NCI-H1930 (cell line): Measurements from ENCODE around the gene FOXN4.

Experiments used
- DNase-seq, 2 experiments: peaks; one replicate each; lab custom pipeline; 2025; lab: John Stamatoyannopoulos, UW

Gene FOXN4

DNA sequence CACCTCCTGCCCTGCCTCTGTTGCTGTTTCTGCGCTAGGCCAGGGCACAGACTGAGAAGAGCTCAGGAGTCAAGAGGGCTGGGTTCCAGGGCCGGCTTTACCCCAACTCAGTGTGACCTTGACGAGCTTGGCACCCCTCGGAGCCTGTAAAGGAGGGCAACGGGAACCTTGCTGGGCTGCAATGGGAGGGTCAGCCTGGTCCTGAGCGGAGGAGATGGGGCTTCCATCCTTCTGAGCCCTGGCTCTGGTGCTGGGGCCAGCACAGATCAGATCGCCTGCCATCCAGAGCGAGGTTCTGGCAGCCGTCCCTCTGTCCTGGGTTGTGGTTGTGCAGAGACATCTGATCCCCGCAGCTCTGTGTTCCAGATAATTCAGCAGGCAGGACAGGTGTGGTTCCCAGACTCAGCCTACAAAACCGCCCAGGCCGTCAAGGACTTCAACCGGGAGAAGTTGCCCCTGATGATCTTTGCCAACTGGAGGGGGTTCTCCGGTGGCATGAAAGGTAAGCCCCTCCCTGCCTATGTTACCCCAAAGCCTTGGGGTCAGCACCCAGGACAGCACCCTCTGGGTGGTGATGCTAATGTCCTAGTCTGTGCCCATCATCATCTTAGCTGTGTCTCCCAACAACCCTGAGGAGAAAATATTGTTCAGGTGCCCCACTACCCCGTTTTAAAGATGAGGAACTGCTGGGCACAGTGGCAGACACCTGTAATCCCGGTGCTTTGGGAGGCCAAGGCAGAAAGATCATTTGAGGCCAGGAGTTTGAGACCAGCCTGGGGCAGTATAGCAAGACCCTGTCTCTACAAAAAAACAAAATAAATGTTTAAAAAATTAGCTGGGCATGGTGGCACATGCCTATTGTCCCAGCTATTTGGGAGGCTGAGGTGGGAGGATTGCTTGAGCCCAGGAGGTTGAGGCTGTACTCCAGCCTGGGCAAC, 50.2 kb downstream of the FOXN4 start:
- no peak for DNase-seq

DNA sequence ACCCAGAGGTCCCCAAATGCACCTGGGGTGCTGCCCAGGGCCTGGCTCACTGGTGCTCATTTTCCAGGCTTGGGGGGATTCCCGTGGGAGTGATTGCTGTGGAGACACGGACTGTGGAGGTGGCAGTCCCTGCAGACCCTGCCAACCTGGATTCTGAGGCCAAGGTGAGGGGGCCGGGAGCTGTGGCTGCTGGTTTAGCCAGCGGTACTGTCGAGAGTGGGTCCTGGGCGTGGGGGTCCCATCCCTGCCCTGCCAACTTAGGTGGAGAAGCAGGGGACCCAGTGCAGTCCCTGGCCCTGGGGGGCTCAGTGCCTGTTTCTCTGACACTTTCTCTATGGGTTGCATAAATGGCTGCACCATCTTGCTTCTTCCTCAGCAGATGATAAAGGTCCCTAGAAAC, 50.9 kb downstream of the FOXN4 start:
- no peak for DNase-seq

DNA sequence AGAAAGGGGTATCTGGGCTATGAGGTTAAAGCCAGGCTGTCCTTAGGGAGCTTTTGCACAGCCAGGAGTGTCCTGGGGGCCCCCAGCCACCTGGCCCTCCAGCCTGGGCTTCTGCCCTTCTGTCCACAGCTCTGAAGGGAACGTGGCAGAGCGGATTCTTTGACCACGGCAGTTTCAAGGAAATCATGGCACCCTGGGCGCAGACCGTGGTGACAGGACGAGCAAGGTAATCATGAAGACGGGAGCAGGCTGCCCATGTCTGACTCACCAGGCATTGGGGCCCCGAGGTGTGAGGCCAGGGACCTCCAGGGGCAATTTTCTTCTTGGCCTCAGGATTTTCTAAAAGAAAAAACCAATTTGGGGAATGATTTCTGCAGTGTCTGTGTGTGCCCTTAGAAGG, 53.1 kb downstream of the FOXN4 start:
- DNase-seq = no peak

DNA sequence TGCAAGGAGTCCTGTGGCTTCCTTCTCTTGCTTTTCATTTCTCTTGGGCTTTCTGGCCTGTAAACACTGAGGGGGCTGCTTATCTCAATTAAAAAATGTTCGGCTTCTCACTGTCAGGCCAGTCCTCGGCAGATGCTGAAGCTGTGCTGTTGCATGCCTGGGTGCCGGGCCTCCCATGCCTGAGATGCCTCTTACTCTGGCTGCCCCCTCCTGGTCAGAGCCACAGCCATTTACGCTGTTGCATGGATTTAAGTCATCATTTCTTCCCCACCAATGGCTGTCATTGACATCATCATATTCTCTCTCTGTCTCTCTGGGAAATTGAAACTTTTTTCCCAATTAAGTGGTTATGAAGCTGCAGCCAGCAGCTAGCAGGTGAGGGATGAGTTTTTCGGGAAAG, 53.7 kb downstream of the FOXN4 start:
- no peak for DNase-seq

DNA sequence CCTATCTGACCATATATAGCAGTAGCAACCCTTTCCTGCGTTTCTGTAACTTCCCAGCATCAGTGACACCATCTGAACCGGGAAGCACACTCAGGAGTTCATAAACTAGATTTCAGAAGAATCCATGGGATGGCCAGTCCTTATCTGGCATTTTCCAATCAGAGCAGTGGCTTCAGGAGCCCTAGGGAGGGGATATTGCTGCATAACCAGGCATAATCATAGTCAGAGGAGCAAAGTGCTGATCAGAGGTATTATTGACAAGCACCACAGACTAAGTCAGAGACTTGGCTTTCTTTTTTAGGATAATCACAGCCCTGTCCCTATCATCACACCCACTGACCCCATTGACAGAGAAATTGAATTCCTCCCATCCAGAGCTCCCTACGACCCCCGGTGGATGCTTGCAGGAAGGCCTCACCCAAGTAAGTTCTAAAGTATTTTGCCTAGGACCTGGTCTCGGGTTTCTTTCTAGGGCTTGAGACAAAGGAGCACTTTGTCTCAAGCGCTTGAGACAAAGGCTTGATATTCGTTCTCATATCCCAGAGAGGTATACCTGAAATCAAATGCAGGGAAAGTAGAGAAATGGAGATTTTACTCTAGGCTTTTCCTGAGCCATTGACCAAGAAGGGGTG, 55.1 kb downstream of the FOXN4 start:
- DNase-seq = no peak

DNA sequence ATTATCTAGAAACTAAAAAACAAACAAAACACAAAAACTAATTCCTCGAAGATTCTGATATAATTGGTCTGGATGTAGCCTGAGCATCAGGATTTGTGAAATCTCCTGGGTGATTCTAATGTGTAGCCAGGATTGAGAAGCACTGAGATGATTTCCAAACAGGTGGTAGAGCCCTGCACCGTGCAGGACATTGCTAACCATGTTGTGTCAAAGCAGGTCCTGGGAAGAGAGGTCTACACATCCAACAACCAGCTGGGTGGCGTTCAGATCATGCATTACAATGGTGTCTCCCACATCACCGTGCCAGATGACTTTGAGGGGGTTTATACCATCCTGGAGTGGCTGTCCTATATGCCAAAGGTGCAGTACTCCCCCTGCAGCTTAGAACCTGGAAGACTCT, 56.3 kb downstream of the FOXN4 start:
- DNase-seq = no peak

DNA sequence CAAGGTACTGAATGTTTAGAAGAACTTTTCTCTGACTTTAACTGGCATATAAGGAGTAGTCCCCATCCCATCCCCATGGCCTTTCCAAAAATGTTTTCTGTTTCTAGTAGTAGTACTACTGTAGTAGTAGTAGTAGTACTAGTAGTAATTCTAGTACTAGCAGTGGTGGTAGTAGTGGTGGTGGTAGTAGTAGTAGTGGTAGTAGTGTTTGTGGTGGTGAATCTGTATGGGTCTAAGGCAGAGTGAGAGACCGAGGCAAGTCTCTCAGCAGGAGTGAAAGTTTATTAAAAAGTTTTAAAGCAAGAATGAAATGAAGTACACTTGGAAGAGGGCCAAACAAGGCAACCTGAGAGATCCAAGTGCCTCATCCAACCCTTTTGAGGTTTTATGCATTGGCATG, 58.6 kb downstream of the FOXN4 start:
- DNase-seq = no peak

DNA sequence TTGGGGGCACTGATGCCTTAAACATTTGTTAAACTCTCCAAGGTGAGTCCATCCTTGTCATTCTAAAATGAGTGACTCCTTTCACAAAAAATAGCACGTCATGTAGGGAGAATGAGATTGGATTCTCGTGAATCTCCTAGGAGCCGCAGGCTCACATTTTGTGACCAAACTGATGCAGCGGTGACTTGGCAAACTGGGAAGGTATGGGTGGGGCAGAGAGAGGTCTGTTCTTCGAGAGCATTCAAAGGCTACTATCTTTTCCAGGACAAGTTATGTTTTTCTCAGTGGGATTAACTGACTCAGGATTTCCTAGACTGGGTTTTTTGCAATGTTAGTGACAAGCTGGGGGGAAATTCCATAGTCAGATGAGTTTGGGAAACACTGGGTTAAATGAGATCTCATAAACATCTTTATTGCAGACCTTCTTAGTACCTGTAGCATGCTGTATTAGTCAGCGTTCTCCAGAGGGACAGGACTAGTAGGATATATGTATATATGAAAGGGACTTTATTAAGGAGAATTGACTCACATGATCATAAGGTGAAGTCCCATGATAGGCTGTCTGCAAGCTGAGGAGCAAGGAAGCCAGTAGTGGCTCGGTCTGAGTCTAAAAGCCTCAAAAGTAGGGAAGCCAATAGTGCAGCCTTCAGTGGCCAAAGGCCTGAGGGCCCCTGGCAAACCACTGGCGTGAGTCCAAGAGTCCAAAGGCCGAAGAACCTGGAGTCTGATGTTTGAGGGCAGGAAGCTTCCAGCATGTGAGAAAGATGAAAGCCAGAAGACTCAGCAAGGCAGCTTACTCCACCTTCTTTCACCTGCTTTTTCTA, 61.0 kb downstream of the FOXN4 start:
- no peak for DNase-seq

DNA sequence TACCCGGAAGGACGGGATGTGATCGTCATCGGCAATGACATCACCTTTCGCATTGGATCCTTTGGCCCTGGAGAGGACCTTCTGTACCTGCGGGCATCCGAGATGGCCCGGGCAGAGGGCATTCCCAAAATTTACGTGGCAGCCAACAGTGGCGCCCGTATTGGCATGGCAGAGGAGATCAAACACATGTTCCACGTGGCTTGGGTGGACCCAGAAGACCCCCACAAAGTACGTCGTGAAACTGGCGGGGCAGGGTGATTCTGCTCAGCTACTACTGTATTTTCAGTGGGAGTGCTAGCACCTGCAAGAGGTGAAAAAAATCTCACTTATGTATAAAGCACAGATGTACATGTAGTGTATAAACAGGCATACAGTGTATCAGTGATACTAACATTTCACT, 62.9 kb downstream of the FOXN4 start:
- DNase-seq = no peak

DNA sequence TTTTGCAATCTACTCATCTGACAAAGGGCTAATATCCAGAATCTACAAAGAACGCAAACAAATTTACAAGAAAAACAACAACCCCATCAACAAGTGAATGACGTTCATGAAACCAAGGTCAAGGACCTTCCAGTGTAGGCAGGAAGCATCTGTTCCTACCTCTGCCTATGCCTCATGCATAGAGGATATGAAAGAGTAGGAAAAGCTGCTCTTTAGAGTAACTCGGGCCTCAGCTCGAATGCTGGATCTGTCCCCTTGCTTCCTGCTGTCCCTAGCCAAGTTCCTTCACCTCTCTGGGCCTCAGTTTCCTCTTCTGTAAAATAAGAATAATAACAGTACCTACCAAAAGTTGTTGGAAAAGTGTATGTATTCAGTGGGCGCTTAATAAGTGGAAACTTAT, 65.0 kb downstream of the FOXN4 start:
- no peak for DNase-seq

DNA sequence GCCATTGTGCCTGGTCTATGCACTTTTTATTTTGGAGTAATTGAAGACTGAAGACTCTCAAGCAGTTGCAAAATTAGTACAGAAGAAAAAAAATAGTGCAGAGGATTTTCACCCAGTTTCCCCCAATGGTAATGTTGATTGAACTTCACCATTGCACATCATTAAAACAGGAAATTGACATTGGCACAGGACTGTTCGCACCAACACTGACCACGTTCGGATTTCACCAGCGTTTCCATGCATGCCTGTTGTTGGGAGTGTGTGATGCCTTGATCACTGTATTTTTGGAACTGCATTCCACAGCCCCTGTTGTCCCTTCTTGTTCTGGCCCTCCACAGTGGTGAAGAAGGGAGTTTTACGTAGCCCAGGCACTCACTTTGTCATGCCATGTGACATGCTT, 67.1 kb downstream of the FOXN4 start:
- no peak for DNase-seq

DNA sequence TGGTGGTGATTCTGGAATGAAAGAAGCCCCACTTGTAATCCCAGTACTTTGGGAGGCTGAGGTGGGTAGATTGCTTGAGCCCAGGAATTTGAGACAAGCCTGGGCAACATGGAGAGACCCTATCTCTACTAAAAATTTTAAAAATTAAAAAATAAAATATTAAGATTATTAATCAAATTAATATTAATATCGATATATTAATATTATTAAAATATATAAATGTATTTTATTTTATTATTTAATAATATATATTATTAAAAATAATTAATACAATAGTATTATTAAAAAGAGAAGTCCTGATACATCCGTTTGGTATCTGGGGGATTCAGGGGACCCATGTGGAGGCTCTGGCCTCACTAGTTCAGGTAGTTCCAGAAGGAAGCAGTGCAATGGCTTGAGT, 68.7 kb downstream of the FOXN4 start:
- no peak for DNase-seq

DNA sequence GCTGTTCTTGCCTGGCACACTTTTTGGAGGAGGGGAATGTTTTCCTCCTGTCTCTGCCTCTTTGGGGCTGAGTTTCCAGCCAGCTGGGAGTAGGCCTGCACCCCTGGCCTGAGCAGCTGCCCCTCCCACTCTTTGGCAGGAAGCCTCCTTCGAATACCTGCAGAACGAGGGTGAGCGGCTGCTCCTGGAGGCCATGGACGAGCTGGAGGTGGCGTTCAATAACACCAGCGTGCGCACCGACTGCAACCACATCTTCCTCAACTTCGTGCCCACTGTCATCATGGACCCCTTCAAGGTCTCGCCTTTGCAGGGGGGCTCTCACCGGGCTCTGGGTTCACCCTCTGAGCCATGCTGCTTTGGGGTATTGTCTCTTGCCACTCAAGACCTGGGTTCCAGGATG, 69.4 kb downstream of the FOXN4 start:
- DNase-seq = no peak

DNA sequence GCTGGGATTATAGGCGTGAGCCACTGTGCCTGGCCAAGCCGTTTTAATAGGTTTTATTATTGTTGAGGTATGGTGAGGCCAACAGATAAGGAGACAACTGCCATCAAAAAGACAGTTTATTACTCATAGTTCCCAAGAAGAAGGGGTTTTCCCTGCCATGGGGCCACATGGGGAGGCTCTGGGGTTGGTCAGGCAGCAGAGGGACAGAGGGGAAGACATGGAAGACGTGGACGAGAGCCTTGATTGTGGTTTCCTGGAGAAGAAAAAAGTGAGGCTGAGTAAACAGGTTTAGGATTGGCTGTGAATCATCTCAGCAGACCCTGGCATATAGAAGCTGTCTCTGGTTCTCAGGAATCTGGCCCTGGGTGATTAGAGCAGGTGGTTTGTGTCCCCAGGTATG, 69.9 kb downstream of the FOXN4 start:
- no peak for DNase-seq

DNA sequence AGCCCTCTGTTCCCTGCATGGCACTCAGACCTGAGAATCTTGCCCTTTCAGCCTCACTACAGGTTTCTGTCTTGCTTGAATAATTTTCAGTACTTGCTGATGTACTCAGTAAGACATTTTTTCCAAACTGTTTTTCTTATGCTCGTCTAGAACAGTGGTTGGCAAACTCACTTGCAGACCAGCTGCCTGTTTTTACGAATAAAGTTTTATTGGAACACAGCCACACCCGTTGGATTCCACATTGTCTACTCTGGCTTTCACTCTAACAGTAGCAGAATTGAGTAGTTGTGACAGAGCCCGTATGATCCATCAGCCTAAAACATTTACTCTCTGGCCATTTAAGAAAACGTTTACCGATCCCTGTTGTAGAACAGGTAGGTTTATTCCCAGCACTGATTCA, 72.8 kb downstream of the FOXN4 start:
- no peak for DNase-seq

DNA sequence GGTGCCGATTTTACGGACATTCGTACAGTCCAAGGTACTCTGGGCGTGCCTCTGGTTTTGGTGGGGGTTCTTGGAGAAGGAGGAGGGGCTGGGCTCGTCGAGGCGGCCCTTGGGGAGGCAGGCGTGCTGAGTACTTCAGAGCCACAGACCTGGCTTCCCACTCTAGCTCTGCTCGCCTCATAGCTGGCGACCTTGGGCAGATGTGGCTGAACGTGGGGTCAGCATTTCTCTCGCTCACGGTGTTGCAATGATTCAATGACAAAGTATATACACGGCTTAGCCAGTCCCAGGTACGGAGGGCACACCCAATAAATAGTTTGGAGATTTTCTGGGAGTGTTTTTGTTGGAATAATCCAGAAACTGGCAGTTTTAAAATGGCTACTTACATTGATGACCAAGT, 75.1 kb downstream of the FOXN4 start:
- no peak for DNase-seq

DNA sequence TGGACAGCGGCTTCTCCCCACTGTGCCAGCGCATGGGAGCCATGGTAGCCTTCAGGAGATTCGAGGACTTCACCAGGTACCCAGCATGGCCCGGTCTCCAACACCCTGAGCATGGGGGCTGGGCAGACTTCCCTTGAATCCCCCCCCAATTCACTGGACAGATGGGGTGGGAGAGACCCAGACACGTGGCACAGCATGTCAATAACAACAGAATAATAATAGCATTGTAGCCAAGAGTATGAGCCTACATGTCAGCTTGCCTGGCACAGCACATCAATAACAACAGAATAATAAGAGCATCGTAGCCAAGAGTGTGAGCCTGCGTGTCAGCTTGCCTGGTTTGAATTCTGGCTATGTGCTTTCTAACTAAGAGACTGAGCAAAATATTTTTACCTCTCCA, 76.4 kb downstream of the FOXN4 start:
- DNase-seq = no peak

DNA sequence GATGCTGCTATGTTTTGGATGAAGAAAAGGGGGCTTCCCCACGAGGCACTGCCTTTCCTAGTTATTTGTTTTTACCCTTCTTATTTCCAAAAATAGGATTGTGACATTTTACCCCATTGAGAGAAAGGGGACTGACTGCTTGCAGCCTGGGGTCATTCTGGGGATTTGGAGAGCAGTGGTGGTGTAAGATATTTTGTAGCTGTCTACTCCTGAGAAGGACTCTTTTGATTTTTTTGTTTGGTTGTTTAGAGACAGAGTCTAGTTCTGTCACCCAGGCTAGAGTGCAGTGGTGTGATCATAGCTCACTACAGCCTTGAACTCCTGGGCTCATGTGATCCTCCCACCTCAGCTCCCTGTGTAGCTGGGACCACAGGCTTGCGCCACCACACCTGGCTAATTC, 78.9 kb downstream of the FOXN4 start:
- no peak for DNase-seq

DNA sequence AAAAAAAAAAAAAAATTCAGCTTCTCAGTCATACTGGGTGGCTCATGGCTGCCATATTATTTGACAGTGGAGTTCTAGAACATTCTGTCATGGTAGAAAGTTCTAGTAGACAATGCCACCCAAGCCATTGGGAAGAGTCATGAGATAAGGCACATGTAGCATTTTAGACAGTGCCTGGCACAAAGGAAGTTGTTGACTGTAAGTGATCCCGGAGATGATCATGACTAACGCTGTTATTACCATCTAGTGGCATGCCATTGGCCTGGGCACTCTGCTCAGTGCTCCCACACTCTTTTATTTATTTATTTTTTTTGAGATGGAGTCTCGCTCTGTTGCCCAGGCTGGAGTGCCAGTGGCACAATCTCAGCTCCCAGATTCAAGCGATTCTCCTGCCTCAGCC, 80.4 kb downstream of the FOXN4 start:
- DNase-seq = no peak
